Dermis blood vessel endothelial cell (primary cell): Measurements from ENCODE around the gene SEC14L6. TPM values are rescaled to one million over a fixed set of nuclear protein-coding genes. Genes with fewer than 3 reads are reported as not detected.
"Not testable (repeated sequence)": the region's sequence is repeated elsewhere in the genome, so short reads cannot be mapped to it uniquely, and the experiment has no call there.

Experiments
- DNase-seq: peaks from one replicate; pipeline ENCODE4 v3.0.0; 2010
- total RNA-seq: library from RNA; depleted of rRNA; stranded (reverse); fragments of >200 nt; gene quantifications from 2 replicates; pipeline ENCODE4 v1.2.3, GENCODE V29; 2014

The SEC14L6 gene
- total RNA-seq, 1 donor from 2014 or later, result 0.34 TPM

DNA sequence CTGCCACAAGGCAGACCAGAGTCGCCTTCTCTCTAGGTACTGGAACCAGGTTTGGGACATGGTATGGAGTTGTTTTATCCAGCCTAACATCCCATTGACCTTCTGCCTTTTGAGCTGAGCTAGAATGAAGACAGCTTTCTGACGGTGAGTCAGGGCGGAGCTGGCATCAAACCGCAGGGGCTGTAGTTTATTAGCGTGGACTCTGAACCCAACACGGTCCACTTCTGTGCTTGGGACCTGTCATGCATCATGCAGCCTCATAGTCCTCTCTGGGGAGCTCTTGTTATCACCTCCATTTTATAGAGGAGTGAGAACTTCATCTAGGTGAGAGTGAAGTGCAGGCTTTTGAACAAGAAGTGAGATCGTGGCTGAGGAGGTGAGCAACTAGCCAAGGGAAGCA is 19.6 kb upstream of the SEC14L6 start:
- DNase-seq, result no peak

DNA sequence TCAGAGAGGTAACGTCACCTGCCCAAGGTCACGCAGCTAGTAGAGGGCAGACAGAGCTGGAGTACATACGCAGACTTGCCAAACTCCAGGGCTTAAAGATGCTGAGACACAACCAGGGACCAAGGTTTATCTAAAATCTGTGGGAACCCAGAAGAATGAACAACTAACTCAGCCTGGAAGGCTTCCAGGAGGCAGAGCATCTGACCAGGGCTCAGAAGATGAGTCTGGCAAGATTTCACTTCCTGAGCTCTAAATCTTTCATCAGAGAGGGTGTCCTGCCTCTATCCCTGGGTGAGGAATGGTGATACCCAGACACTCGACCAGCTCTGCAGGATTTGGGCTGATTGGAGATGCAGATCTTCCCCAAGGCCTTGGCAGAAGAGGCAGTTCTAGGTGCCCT is 18.8 kb upstream of the SEC14L6 start:
- DNase-seq, result no peak

DNA sequence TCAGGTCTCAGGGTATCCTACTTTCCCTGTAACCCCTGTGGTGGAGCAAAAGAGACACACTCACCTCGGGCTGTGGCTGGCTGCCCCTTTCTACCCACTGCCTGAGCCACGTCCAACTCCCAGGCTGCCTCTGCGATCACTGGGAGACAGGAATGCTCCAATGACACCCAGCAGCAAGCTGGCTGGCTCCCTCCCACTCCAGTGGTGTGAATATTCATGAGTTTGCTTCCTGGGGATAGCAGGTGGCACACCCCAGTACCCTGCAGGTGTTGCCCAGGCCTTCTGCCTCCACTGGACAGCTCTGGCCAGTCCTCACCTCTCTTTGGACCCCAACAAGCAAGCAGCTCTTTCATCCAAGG is 18.2 kb upstream of the SEC14L6 start:
- DNase-seq, result no peak

DNA sequence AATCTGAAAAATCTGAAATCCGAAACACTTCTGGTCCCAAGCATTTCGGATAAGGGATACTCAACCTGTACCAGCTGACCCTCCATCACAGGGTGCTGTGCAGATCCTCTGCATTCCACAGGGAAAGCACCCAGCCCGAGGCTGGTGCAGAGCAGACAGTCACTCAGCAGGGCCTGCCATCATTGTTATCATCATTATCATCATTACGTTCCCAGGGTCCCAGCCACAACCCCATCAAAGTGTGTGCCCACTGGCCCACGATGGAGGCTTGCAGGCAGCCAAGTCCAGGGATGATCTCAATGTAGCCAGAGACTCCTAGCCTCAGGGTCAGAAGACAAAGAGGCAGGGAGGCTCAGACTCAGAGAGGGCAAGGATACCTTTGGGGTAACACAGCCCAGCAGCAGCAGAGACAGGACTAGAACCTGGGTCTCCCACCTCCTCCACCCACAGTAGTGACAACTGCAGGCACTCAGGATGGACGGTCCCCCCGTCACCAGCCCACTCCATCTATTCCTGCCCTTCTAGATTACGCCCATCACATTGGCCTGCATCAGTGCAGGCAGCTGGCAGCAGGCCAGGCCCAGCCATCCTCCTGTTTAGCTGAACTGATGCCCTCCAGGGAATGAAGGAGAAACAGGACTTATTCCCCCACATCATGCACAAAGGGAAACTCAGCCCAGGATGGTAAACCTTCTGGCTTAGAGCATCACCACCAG is 17.7 kb upstream of the SEC14L6 start:
- DNase-seq, result no peak

DNA sequence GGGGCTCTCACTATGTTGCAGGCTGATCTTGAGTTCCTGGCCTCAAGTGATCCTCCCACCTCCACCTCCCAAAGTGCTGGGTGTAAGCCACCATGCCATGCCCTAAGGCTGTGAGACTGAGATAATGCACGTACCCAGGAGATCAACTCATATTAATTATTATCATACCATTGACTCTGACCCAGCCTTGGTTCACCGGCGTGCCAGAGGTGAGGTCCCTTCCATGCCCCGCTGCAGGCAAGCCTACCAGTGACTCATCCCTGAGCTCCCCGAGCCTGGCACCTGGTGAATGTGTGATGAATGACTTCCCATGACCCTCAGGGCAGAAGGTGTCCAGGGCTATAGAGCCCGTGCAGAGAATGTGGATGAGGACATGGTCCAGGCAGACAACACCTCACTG is 15.8 kb upstream of the SEC14L6 start:
- no peak for DNase-seq

DNA sequence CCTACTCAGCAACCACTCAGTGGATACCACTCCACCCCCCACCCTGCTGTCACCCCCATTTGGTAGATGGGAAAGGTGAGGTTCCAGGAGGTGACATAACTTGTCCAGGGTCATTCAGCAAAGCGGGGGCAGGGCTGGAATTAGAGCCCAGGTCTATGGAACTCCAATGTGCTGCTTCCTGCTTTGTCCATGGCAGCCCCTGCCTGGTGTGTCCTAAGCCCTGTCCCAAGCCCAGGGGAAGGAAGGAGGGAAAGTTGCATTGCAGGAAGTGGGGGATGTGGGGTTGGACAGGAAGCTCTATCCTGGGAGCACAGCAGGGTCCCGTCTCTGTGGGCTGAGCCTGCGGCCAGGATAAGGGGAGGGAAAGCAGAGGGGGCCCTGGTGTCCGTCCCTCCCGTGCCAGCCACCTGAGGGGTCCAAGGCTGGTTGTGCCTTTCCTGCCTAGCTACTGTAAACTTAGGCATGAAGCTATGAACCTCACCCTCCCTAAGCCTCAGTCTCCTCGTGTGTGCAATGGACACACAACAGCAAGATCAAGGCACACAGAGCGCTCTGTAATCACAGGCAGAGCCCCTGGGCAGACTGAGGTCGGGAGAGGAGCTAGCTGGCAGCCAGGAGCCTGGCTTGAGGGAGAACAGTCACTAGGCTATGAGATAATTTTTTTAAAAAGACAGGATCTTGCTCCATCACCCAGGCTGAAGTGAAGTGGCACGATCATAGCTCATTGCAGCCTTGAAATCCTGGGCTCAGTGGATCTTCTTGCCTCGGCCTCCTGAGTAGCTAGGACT is 15.1 kb upstream of the SEC14L6 start:
- no peak for DNase-seq

DNA sequence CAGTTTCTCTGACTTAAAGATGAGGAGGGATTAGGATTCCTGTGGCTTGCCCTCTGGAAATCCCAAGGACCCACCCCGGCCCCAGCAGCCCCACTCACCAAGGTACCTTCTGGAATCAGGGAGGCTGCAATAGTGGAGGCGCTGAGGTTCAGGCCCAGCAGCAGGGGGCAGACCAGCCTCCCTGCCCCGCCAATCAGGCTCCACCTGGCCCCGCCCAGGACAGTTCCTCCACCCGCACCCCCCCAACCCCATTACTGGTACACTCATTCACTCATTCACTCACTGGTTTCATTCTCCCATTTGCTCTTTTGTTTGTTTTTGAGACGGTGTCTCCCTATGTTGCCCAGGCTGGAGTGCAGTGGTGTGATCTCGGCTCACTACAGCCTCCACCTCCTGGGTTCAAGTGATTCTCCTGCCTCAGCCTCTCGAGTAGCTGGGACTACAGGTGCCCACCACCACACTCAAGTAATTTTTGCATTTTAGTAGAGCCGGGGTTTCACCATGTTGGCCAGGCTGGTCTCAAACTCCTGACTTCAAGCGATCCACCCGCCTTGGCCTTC is 14.2 kb upstream of the SEC14L6 start:
- DNase-seq, result not testable (repeated sequence)

DNA sequence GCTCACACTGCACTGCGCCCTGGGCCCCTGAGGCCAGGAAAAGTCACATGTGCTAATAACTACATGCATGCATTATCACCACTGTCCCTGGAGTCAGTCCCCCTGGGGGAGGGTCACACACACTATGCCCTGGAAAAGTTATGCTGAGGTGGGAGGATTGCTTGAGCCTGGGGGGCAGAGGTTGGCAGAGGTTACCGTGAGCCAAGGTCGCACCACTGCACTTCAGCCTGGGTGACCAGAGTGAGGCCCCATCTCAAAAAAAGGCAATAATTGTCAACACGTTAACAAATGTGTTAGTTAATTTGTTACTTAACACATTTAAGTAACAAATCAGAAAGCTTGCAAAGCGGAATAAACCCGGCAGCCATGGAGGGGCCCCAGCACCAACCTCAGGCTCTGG is 13.3 kb upstream of the SEC14L6 start:
- DNase-seq, result no peak

DNA sequence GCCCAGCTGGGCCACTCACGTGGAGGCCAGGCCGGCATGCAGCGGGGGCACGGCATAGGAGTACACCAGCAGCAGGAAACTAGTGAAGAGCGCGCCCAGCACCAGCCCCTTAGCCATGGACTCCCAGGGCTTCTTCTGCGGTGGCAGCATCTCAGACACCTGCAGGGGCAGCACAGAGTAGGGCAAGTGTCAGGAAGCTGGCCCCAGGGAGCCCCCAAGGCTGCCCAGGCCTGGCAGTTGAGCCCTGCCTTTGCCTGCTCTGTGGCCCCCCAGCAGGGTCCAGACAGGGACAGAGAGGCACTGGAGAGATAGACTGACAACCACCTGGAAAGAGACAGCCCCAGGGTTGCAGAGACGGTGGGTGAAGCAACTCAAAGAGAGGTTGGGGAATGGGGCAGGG is 10.7 kb upstream of the SEC14L6 start:
- DNase-seq, result no peak

DNA sequence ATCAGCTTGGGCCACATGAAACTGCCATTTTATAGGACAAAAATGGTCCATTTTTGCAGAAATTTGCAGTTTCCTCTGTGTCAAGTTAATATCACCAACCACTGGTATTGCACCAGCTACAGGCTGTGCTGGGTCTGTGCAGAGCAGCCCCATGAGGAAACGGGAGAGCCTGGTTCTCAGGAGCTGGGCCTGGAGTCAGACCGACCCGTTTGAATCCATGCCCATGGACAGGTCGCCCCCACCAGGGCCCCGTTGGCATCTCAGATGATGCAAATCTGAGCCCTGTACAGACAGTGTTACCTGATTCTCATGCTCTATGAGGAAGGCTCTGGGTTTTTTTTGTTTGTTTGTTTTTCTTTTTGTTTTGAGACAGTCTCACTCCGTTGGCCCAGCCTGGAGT is 9.8 kb upstream of the SEC14L6 start:
- no peak for DNase-seq

DNA sequence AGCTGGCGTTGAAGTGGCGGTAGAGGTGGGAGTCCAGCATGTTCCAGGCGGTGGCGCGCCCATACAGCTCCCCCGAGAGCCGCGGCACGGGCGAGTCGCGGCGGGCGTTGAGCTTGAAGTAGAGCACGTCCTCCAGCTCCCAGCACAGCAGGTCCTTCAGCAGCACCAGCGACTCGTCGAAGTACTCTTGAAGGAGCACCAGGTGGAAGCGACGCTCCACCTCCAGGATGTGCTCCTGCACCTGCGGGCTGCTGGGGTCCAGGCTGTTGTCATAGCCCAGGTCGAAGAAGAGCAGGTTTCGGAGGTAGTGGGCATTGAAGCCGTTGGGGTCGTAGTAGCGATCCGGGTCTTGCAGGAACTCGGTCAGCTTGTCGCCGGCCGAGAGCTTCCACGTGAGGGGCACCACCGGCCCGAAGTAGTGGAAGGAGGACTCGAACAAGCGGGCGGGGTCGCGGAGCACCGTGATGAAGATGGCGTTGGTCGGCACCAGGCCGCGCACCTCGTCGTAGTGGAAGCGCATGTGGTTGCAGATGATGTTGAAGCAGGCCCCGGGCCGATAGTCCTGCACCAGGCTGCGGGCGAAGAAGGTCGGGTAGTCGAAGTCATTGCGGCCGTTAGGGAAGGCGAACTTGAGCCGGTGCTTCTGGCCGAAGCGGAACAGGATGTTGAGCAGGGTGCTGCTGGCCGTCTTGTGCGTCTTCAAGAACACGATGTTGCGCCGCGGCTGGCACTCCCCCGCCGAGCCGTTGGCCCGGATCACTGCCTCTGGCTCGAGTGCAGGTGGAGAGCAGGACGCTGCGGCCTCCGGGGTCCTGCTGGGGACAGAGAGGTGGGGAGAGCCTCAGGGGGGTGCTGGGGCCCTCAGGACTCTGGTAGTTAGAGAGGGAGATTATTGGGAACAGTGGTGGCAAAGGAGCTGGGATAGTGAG is 9.0 kb upstream of the SEC14L6 start:
- DNase-seq, result no peak

DNA sequence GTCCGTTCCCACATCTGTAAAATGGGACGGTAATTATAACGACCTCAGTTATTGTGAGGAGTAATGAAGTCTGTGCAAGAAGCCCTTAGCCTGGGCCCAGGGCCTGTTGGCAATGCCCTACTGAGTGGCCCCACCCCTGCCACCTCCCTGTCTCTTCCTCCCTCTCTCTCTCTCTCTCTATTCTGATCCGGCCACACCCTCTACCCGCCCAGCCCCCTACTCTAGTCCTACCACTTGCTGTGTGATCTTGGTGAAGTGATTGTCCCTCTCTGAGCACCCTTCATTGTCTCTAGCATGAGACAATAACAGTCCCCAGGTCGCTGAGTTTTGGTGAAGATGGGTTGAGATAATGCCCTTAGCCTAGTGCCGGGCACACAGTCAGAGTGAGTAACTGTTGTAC is 7.4 kb upstream of the SEC14L6 start:
- no peak for DNase-seq

DNA sequence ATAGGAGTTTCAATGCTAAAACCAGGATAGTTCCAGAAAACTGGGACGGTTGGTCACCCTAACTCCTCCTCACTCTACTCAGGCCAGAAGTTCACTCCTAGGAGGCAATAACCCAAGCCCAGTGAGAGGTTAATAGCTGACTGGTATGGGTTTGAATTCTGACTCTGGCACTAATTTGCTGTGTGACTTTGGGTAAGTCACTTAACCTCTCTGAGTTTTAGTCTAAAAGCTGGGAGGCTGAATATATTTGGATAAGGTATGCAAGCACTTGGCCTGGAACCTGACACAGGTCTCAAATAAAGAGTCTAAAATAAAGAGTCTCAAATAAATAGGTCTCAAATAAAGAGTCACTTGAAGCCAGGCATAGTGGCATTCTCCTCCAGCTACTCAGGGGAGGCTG is 6.2 kb upstream of the SEC14L6 start:
- no peak for DNase-seq

DNA sequence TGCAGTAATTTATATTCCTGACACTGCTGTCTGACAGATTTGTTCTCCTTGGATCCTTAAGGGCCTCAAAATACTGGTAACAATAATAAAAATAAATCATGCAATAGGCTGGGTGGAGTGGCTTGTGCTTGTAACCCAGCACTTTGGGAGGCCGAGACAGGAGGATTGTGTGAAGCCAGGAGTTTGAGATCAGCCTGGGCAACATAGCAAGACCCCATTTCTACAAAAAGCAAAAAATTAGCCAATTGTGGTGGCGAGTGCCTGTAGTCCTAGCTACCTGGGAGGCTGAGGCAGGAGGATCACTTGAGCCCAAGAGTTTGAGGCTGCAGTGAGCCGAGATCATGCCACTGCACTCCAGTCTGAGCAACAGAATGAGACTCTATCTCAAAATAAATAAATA is 5.3 kb upstream of the SEC14L6 start:
- not testable (repeated sequence) for DNase-seq

DNA sequence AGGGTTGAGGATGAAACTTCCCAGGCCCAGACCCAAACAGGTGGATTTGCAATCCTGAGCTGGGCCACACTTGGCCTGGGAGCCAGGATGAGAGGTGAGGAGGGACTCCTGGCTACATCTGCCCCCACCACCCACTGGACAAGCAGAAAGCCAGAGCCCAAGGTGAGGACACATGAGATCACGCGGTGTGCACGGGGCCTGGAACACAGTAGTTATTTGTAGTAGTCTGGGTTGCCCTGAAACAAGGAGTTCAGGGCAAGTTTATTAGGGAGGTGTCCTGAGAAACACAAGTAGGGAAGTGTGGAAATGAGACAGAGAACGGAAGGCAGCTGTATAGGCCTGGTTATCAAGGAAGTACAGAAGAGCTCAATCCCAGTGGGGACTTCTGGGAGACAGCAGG is 647 bp upstream of the SEC14L6 start:
- DNase-seq, result no peak

DNA sequence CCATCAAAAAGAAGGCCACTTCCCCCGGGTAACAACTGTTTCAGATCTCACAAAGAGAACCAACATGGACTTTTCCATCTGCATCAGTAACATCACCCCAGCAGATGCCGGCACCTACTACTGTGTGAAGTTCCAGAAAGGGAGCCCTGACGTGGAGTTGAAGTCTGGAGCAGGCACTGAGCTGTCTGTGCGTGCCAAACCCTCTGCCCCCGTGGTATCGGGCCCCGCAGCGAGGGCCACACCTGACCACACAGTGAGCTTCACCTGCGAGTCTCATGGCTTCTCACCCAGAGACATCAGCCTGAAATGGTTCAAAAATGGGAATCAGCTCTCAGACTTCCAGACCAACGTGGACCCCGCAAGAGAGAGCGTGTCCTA is 3.7 kb downstream of the SEC14L6 start:
- no peak for DNase-seq

DNA sequence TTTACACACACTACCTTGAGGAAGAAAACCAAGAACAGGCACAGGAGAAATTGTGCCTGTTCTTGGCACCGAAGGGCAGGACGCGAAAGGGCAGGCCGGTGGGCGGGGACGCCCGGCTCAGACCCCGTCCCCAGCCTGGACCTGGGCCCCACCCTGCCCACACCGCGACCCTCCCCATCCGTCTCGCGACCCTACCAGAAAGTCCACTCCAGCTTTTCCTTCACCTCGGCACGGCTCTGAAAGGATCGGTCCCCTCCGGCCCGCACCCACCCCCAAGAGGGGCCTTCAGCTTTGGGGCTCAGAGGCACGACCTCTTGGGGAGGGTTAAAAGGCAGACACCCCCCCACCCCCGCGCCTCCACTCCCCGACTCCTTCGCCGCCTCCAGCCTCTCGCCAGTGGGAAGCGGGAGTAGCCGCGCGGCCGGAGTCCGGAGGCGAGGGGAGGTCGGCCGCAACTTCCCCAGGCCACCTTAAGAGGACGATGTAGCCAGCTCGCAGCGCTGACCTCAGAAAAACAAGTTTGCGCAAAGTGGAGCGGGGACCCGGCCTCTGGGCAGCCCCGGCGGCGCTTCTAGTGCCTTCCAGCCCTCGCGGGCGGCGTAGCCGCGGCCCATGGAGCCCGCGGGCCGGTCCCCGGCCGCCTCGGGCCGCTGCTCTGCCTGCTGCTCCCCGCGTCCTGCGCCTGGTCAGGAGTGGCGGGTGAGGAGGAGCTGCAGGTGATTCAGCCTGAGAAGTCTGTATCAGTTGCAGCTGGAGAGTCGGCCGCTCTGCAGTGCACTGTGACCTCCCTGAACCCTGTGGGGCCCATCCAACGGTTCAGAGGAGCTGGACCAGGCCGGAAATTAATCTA is 4.4 kb downstream of the SEC14L6 start:
- peak; percentile 25 for DNase-seq

DNA sequence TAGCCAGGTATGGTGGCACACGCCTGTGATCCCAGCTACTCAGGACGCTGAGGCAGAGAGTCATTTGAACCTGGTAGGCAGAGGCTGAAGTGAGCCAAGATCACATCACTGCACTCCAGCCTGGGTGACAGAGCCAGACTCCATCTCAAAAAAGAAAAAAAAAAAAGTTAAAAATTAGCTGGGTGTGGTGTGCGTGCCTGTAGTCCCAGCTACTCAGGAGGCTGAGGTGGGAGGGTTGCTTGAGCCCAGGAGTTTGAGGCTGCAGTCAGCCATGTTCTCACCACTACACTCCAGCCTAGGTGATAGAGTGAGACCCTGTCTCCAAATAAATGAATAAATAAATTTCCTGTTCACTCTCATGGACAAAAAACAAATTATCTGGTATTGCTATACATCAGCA is 5.0 kb downstream of the SEC14L6 start:
- DNase-seq, result not testable (repeated sequence)

DNA sequence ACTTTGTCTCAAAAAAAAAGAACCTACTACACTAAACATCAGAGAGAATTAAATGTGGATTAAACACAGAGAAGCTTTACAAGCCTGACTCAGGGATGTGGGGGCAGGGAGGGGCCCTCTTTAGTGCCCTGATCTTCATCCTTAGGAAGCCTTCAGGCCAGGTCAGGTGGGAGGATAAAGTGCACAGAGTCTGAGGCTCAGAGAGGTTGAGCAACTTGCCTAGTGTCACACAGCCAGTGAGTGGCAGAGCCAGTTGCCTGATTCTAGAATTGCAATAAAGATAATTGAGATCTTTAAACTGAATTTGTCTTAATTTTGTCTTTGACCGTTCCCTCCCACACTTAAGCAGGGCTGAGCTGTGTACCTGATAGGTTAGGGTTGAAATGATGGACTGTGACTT is 7.2 kb downstream of the SEC14L6 start:
- no peak for DNase-seq

DNA sequence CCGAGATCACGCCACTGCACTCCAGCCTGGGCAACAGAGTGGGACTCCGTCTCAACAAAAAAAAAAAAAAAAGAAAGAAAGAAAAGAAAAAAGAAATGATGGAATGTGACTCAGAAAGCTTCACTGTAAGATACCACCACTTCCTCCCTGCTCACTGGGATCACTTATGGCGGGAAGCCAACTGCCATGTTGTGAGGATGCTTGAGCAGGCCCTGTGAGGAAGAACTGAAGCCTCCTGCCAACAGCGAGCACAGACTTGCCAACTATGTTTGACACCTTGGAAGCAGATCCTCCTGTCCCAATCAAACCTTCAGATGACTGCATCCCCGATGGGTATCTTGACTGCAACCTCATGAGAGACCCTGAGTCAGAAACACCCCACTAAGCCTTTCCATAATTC is 8.3 kb downstream of the SEC14L6 start:
- DNase-seq, result no peak

DNA sequence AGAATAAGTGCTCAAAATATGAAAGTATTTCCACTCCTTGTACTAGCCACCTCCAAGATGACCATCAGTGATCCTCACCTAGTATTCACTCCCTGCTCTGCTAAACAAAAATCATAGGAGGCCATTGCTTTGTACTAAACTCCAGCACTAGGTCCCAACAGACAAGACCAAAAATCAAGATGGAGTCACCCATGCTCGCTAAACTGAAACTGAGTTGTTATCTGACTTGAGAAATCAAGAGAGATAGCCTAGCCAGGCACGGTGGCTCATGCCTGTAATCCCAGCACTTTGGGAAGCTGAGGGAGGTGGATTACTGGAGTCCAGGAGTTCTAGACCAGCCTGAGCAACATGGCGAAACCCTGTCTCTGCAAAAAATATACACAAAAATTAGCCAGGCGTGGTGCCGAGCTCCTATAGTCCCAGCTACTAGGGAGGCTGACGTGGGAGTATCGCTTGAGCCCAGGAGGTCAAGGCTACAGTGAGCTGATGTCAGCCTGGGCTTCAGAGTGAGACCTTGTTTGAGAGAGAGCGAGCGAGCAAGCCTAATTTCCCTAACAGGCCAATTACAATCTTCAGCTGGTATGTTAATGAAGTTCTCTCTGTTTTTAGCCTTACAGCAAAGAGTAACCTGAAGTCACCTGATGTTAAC is 9.3 kb downstream of the SEC14L6 start:
- no peak for DNase-seq

DNA sequence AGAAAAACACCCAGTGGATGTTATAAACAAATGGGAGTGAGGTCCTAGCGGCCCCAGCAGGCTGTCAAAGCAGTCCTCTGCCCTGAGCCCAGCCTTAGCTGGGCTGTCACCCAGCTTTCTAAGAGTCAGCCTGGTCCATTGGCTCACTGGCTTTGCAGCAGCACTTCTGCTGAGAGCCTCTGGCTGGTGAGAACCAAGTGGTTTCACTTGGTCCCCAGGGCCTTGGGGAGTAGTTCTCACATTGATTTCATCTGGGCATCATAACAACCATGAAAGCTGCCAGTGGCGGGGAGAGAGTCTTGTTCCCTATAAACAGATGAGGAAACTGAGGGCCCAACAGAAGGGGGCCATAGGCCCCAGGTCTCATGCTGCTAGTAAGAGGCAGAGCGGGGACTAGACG is 11.4 kb downstream of the SEC14L6 start:
- no peak for DNase-seq
